ENCODE data around the gene CLTCL1. TPM values are rescaled to one million over a fixed set of nuclear protein-coding genes. Genes with fewer than 3 reads are reported as not detected.

CLTCL1 gene
- total and polyA plus RNA-seq, 10 donors = 1.0 to 12.4 (median 6.1) TPM

GRCh38 chr22:19151329-19152191, 140.0 kb downstream of the CLTCL1 start:
- Histone ChIP-seq H3K9me3 (peaks cover 0 to 14% (median 0%) of the 10 kb centered on the region in 8 donors), H3K27ac (no peak overlapping the region), H3K4me3 (no peak overlapping the region), H3K4me1 (peaks cover 0 to 24% (median 14%) of the 10 kb centered on the region in 6 donors), H3K27me3 (replicated peaks in 1 of 7) (peaks cover 6 to 92% (median 49%) of the 10 kb centered on the region in 7 donors), H3K36me3 (no peaks in the 10 kb centered on the region)
- intact Hi-C loops (cut with DNase I; ENCODE audit: low total_unique reads) = no loop called here
- no peak for DNase-seq
- 49 to 71% (median 60%) methylated on average over 10 of the region's 10 CpGs for WGBS, 5 donors
- TF ChIP-seq, protein P1, sequence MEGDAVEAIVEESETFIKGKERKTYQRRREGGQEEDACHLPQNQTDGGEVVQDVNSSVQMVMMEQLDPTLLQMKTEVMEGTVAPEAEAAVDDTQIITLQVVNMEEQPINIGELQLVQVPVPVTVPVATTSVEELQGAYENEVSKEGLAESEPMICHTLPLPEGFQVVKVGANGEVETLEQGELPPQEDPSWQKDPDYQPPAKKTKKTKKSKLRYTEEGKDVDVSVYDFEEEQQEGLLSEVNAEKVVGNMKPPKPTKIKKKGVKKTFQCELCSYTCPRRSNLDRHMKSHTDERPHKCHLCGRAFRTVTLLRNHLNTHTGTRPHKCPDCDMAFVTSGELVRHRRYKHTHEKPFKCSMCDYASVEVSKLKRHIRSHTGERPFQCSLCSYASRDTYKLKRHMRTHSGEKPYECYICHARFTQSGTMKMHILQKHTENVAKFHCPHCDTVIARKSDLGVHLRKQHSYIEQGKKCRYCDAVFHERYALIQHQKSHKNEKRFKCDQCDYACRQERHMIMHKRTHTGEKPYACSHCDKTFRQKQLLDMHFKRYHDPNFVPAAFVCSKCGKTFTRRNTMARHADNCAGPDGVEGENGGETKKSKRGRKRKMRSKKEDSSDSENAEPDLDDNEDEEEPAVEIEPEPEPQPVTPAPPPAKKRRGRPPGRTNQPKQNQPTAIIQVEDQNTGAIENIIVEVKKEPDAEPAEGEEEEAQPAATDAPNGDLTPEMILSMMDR (IDR thresholded peaks at IDR 0.05 in 8 of 11, conservative IDR thresholded peaks at IDR 0.05 in 3 of 11) = no peak
- TF ChIP-seq POLR2AphosphoS5 (IDR thresholded peaks at IDR 0.05) (no peak), POLR2A (IDR thresholded peaks at IDR 0.05) (no peak)

DNA sequence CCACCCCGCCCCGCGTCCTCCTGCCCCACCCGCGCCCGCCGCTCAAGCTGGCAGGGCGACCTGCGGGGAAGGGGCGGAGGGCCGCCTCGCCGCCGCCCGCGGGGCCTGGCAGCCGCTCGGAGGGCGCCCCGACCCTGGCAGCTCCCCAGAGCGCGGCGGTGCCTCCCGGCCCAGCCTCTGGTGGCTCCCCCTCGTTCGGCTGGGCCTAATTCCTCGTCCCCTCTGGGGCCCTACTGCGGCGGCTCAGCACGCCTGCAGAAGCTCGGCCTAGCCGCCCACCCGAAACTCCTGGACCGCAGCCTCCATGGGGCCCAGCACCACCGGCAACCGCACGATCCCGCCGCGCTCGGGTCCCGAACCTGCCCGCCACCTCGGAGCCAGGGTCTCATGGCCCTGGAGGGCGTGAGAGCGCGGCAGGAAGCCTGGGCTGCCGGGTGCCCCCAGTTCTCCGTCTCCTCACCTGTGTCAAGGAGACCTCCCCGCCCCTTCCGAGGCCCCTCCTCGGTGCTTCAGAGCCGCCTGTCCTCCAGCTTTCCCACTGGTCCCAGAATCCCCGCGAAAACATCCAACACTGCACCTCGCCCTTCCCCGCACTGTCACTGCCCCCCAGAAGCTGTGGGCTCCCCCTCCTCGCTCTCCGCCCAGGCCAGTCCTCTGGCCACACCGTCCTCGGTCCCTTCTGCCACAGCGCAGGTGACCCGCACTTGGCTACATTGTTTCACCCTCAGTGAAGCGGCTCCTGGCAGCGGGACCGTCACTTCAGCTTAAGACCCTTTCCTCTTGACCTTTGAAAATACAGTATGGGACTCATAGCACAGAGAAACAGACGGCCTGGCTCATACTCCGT, 140.8 kb downstream of the CLTCL1 start:
- TF ChIP-seq POLR2AphosphoS5 (IDR thresholded peaks at IDR 0.05) = no peak
- no peak for TF ChIP-seq POLR2A (IDR thresholded peaks at IDR 0.05)
- TF ChIP-seq, protein P1 (IDR thresholded peaks at IDR 0.05 in 8 of 11, conservative IDR thresholded peaks at IDR 0.05 in 3 of 11) = no peak
- Histone ChIP-seq H3K27me3 (replicated peaks in 1 of 7) (peaks cover 6 to 85% (median 49%) of the 10 kb centered on the region in 7 donors), H3K4me3 (peak overlapping the region in 1 of 8 donors; percentile 66), H3K27ac (no peak overlapping the region), H3K36me3 (no peaks in the 10 kb centered on the region), H3K9me3 (peaks cover 0 to 14% (median 0%) of the 10 kb centered on the region in 8 donors), H3K4me1 (peaks cover 0 to 24% (median 14%) of the 10 kb centered on the region in 6 donors)
- peak; percentile 64 for DNase-seq
- WGBS, 5 donors = 11 to 23% (median 13%) methylated on average over 41 to 68 of the region's 68 CpGs
- intact Hi-C loops (cut with DNase I; ENCODE audit: low total_unique reads) = no loop called here

GRCh38 chr22:19149991-19150390, 141.5 kb downstream of the CLTCL1 start, which contains the start of gene GSC2:
TSS of gene GSC2 (minus strand) at chr22:19150292. CDS start at chr22:19150283, 9 bp downstream.
- WGBS, 5 donors = 2 to 9% (median 4%) methylated on average over 9 to 59 of the region's 59 CpGs; no CpG with 5 or more reads in 1 of the 5 donors
- H3K4me1 ChIP-seq = peaks cover 0 to 28% (median 15%) of the 10 kb centered on the region in 6 donors
- H3K36me3 ChIP-seq = no peaks in the 10 kb centered on the region
- no peak within 1 kb of the TSS for H3K27ac ChIP-seq
- peaks cover 6 to 78% (median 49%) of the 10 kb centered on the region in 7 donors for H3K27me3 ChIP-seq (replicated peaks in 1 of 7)
- peak within 1 kb of the TSS; percentile 6 to 66 (median 37) for H3K4me3 ChIP-seq
- no peak for TF ChIP-seq POLR2A (IDR thresholded peaks at IDR 0.05)
- intact Hi-C loops (cut with DNase I; ENCODE audit: low total_unique reads) = loop anchor here (10.0 kb wide), 1 partner anchor 325 kb away; the partner anchor contains the start of genes CDC45 and UFD1
- no peak for DNase-seq
- peaks cover 0 to 14% (median 0%) of the 10 kb centered on the region in 8 donors for H3K9me3 ChIP-seq
